Activated B cell treated with CpG ODN at 0.5 μM for 24 hours (primary cell): ENCODE measurements around the gene TOMM20. TPM values are rescaled to one million over a fixed set of nuclear protein-coding genes. Genes with fewer than 3 reads are reported as not detected.
A peak's percentile ranks its signal among the peaks of the same experiment; 100 is the strongest.
"Not testable (repeated sequence)": the region's sequence is repeated elsewhere in the genome, so short reads cannot be mapped to it uniquely, and the experiment has no call there.

ENCODE experiments used
- ATAC-seq: fragments of 200-7000 bp; cut with Tn5 transposase; one replicate; pipeline ENCODE4 v1.10.0; 2021; ENCODE audit warnings: low read depth, mild to moderate bottlenecking, moderate library complexity
- CTCF ChIA-PET: fragments of 350-600 bp; sonication (Branson Sonifier 250); formaldehyde crosslinking; loops from one replicate; lab custom pipeline; 2021; ENCODE audit warnings: antibody characterized with exemption; lab: Charles Lee
- POLR2A ChIA-PET: fragments of 350-600 bp; sonication (Branson Sonifier 250); formaldehyde crosslinking; loops from one replicate; lab custom pipeline; 2021; ENCODE audit warnings: antibody characterized with exemption; lab: Charles Lee
- DNase-seq: peaks from one replicate; pipeline ENCODE4 v3.0.0; 2022
- H3K27ac Mint-ChIP-seq: one replicate; pipeline ENCODE4 v1.8.0; 2020; ENCODE audit warnings: mixed read lengths
- H3K27me3 Mint-ChIP-seq: one replicate; pipeline ENCODE4 v1.8.0; 2021; ENCODE audit warnings: mixed read lengths
- H3K36me3 Mint-ChIP-seq: one replicate; pipeline ENCODE4 v1.8.0; 2021; ENCODE audit warnings: low read depth, mixed read lengths
- H3K4me1 Mint-ChIP-seq: one replicate; pipeline ENCODE4 v1.8.0; 2021; ENCODE audit warnings: mixed read lengths
- H3K4me3 Mint-ChIP-seq: one replicate; pipeline ENCODE4 v1.8.0; 2020; ENCODE audit warnings: mild to moderate bottlenecking, mixed read lengths
- H3K9me3 Mint-ChIP-seq: one replicate; pipeline ENCODE4 v1.8.0; 2020; ENCODE audit warnings: mixed read lengths
- intact Hi-C: fragments of 100-400 bp; cut with micrococcal nuclease; formaldehyde crosslinking; loops from one replicate; pipeline ENCODE4 v1.15.1; 2024
- total RNA-seq: library from RNA; stranded (reverse); gene quantifications from 2 replicates; pipeline ENCODE4 v1.2.3, GENCODE V29; 2022
- TF ChIP-seq, protein P1 (sequence below): fragments of 200-600 bp; IDR thresholded peaks from one replicate; pipeline ENCODE4 v1.8.0; 2022; ENCODE audit warnings: antibody characterized with exemption, mild to moderate bottlenecking

Gene TOMM20
- total RNA-seq, 1 donor from 2014 or later: 80.6 TPM

DNA sequence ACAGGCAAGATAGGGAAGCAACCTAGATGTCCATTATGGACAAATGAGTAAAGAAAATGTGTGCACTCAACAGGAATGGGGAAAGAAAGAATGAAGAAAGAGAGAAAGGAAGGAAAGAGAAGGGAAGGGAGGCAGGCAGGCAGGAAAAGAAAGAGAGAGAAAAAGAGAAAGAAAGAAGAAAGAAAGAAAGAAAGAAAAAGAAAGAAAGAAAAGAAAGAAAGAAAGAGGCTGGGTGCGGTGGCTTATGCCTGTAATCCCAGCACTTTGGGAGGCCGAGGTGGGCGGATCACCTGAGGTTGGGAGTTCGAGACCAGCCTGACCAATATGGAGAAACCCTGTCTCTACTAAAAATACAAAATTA lies 48.4 kb downstream of the TOMM20 start:
- peaks cover 36% of the 10 kb centered on the region for H3K4me1 Mint-ChIP-seq
- DNase-seq, H3K27me3 Mint-ChIP-seq, H3K4me3 Mint-ChIP-seq, H3K9me3 Mint-ChIP-seq, H3K27ac Mint-ChIP-seq, H3K36me3 Mint-ChIP-seq, ATAC-seq: not testable (repeated sequence)
- POLR2A ChIA-PET: interaction anchor here (0.6 to 7.5 kb wide), 8 partner anchors 32 to 558 kb away, joined by 3 to 120 read pairs (median 8); partner anchors contain the start of gene IRF2BP2
- CTCF ChIA-PET: interaction anchor here (0.8 to 1.2 kb wide), 2 partner anchors 11 to 468 kb away, joined by 3 read pairs; no protein-coding TSS in a partner anchor
- intact Hi-C loops: loop anchor here (5.0 kb wide), 1 partner anchor 388 kb away; no protein-coding TSS in a partner anchor

DNA sequence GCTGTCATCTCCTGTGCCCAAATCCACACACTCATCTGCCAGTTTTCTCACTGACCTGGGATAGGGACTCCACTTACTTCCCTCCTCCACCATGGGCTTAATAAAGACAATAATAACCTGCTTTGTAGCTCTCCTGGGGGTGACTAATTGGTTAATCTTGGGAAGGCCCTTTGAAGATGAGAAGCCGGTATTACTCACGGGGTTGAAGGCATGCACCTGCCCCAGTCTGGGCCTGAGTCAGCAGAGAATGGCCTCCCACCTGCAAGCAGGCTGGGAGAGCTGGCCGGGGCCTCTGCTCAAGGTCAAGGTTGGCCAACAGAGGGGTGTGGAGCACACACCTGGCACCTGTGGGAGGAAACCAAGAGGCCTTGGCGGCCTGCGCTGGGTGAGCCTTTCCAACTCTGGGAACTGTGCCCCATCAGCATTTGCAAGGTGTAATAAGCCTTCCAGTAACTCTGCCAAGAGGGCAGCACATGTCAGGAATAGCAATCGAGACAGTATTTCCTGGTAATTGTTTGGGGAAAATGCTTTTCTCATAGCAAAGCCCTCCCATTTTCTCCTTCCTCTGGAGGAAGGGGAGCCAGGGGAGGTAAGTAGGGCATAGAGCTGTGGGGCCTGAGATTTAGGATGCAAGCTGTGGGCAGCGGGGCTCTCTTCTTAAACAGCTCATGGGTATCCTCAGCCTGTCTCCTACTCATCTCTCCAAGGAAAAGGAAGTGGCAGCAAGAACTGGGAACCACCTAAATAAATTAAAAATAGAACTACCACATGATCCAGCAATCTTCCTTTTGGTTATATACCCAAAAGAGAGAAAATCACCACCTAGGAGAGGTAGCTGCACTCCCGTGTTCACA lies 49.0 kb downstream of the TOMM20 start:
- intact Hi-C loops: loop anchor here (5.0 kb wide), 1 partner anchor 387 kb away; no protein-coding TSS in a partner anchor
- no peaks in the 10 kb centered on the region for H3K36me3 Mint-ChIP-seq
- no peak for DNase-seq
- ATAC-seq: no peak
- no peak overlapping the region for H3K4me3 Mint-ChIP-seq
- POLR2A ChIA-PET: interaction anchor here (0.6 to 7.5 kb wide), 12 partner anchors 29 to 557 kb away, joined by 3 to 120 read pairs (median 5); partner anchors contain the start of gene IRF2BP2
- CTCF ChIA-PET: interaction anchor here (0.8 to 1.2 kb wide), 2 partner anchors 11 to 467 kb away, joined by 3 read pairs; no protein-coding TSS in a partner anchor
- no peaks in the 10 kb centered on the region for H3K9me3 Mint-ChIP-seq
- H3K4me1 Mint-ChIP-seq: peaks cover 42% of the 10 kb centered on the region
- H3K27me3 Mint-ChIP-seq: no peaks in the 10 kb centered on the region
- H3K27ac Mint-ChIP-seq: no peak overlapping the region
- TF ChIP-seq, protein P1, sequence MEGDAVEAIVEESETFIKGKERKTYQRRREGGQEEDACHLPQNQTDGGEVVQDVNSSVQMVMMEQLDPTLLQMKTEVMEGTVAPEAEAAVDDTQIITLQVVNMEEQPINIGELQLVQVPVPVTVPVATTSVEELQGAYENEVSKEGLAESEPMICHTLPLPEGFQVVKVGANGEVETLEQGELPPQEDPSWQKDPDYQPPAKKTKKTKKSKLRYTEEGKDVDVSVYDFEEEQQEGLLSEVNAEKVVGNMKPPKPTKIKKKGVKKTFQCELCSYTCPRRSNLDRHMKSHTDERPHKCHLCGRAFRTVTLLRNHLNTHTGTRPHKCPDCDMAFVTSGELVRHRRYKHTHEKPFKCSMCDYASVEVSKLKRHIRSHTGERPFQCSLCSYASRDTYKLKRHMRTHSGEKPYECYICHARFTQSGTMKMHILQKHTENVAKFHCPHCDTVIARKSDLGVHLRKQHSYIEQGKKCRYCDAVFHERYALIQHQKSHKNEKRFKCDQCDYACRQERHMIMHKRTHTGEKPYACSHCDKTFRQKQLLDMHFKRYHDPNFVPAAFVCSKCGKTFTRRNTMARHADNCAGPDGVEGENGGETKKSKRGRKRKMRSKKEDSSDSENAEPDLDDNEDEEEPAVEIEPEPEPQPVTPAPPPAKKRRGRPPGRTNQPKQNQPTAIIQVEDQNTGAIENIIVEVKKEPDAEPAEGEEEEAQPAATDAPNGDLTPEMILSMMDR: no peak

DNA sequence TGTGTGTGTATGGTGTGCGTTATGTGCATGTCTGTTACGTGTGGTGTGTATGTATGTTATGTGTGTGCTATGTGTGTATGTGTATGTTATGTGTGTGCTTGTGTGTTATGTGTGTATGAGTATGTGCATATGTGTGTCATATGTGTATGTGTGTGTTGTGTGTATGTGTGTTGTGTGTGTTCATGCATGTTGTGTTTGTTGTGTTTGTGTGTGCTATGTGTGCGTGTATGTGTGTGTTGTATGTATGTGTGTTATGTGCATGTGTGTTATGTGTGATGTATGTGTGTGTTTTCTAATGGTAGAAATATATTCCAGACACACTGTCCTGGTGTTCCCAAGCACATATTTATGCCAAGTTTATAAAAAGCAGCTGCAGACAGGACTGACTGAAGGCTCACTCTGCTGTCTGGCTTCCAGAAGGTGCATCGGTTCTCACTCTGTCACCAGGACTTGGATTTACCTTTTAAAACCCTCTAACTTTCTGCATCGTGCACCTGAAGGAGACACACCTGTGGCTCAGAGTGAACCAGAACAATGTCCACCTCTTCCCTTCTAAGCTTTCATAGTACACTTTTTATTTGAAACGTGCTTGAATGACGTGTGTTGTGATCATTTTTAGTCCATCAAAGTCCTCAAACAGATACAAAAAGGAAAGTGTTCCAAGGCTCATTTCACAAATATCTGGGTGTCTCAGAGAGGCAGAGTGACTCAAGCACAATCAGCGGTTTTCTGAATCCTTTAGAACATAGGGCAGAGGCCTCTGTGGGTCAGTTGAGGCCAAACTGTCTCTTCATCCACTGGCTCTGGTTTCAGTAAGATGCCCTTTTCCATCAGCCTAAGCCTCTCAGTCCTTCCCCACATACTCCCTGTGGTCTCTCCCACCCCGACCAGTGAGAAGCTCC lies 49.9 kb downstream of the TOMM20 start:
- ChIA-PET CTCF (interaction anchor here (1.2 kb wide), 1 partner anchor 467 kb away, joined by 3 read pairs; no protein-coding TSS in a partner anchor), POLR2A (interaction anchor here (0.6 to 7.5 kb wide), 11 partner anchors 28 to 481 kb away, joined by 3 to 120 read pairs (median 6); partner anchors contain the start of gene IRF2BP2)
- intact Hi-C loops: no loop called here
- peaks cover 47% of the 10 kb centered on the region for H3K4me1 Mint-ChIP-seq
- no peaks in the 10 kb centered on the region for H3K9me3 Mint-ChIP-seq
- no peak overlapping the region for H3K27ac Mint-ChIP-seq
- H3K36me3 Mint-ChIP-seq: no peaks in the 10 kb centered on the region
- no peak overlapping the region for H3K4me3 Mint-ChIP-seq
- H3K27me3 Mint-ChIP-seq: no peaks in the 10 kb centered on the region
- TF ChIP-seq, protein P1: no peak
- no peak for ATAC-seq
- no peak for DNase-seq

DNA sequence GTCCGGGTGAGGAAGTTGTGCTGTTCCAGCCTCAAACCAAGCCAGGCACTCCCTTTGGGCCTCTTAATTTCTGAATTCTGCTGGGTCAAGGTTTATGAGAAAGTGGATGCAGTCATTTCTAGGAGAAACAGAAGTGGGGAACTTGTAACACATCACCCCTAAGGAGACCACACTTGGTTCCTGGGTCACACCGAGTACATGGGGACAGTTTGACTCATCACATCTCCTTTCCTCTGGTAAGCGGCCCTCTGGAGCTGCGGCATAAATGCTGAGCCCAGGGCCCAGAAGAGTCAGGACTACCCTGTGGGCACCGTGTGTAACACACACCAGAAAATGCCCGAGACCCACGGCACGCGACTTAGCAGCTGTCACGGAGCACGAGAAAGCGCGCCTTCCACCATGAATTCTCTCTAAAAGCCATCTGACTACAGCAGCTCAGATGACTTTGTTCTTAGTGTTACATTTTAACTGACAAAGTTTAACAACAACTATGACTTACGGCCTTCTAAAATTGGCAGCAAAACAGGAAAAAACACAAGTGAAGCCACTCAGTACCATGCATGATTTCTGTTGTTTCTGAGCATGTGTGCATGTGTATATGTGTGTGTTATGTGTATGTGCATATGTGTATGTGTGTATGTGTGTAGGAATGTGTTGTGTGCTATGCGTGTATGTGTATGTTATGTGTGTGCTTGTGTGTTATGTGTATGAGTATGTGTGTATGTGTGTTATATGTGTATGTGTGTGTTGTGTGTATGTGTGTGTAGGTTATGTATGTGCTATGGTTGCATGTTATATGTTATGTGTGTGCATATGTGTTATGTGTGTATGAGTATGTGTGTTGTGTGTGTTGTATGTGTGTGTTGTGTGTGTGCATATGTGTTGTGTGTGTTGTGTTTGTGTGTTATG lies 50.8 kb downstream of the TOMM20 start:
- DNase-seq: no peak
- Mint-ChIP-seq H3K27me3 (no peaks in the 10 kb centered on the region), H3K27ac (peak overlapping the region; percentile 1), H3K4me1 (peaks cover 42% of the 10 kb centered on the region), H3K4me3 (no peak overlapping the region), H3K9me3 (no peaks in the 10 kb centered on the region), H3K36me3 (no peaks in the 10 kb centered on the region)
- TF ChIP-seq, protein P1: no peak
- POLR2A ChIA-PET: interaction anchor here (0.7 to 7.5 kb wide), 8 partner anchors 29 to 467 kb away, joined by 3 to 120 read pairs (median 5); partner anchors contain the start of gene IRF2BP2
- intact Hi-C loops: no loop called here
- ATAC-seq: no peak
- CTCF ChIA-PET: no interaction called here
